ENCODE data around the gene SIN3B.

GRCh38 chr19:16892868-16893685 is 63.9 kb downstream of the SIN3B start:
- TF ChIP-seq SIN3A (IDR thresholded peaks at IDR 0.05; ENCODE audit: borderline replicate concordance, insufficient read depth, low read length) (no peak), POLR2AphosphoS5 (IDR thresholded peaks at IDR 0.05; ENCODE audit: low read depth, low read length) (no peak)

Data from PFSK-1 (cell line).